Heart left ventricle (tissue), 13 donors: ENCODE results near the gene IL36B.

ENCODE experiments used
- POLR2A ChIP-seq, 2 donors: fragments of 450-650 bp; IDR thresholded peaks; one replicate each; pipeline ENCODE4 v1.6.1; 2017; ENCODE audit warnings: antibody characterized with exemption in 2 of 2, mild to moderate bottlenecking in 2 of 2, moderate library complexity in 2 of 2
- TF ChIP-seq, protein P1 (sequence below), 12 donors: fragments of 200-600 bp; sonication (generic) in 4 of 12; IDR thresholded peaks; one replicate each; pipeline versions ENCODE4 v1.5.0 to v1.8.0; 2018 to 2022; ENCODE audit warnings: antibody characterized with exemption in 12 of 12, mild to moderate bottlenecking in 5 of 12
- donor health status: ischemic (EF 13 %, LVEDD 7.1; RV severe dilation, severe dysfunction).
- donor health status: DM: no; HTN: yes; CAD: no.
- donor health status: DM: no; HTN: no; CAD: no.
- donor health status: ischemic (EF 25% LVEDD 6.9; RV normal size, moderate dysfunction).
- donor health status: ischemic (EF 25% LVEDD 5.7; RV mildly dilated, moderate dysfunction).
- donor health status: ischemic (EF 35%, LVEDD 5.7; RV mildly dilated, moderate dysfunction).
- donor health status: nonischemic (EF 11% LVEDD 7.7; RV severe dilation, severe dysfunction).
- donor health status: DM: yes; HTN: yes; CAD: no.
- donor health status: PGD.
- donor health status: ischemic (EF 29% LVEDD 5.4; RV normal size, mild dysfunction).
- donor health status: nonischemic (EF 23%, LVEDD 6.1; RV moderate dilation, normal function).

DNA sequence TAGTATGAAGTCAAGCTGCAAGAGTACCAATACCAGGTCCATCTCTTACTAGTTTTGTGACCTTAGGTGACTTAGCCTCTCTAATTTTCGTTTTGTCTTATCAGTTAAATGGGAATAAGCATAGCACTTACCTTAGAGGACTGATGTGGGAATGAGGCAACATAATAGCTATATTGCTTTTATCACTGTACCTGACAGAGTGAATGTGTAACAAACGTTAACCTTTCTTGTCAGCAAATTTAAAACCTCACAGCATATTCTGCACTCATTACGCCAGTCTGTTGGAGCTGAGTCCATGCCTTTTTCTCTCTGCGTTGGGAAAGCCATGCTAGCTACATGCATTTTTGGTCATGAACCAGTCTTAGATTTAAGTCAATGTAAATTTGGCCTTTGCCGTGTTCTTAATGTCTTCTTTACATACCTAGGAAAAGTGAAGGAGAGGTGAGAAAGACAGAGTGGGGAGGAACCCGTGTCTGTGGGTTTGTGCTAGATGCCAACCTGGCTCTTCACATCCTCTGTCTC lies at the start of gene IL36B:
- TF ChIP-seq, protein P1, sequence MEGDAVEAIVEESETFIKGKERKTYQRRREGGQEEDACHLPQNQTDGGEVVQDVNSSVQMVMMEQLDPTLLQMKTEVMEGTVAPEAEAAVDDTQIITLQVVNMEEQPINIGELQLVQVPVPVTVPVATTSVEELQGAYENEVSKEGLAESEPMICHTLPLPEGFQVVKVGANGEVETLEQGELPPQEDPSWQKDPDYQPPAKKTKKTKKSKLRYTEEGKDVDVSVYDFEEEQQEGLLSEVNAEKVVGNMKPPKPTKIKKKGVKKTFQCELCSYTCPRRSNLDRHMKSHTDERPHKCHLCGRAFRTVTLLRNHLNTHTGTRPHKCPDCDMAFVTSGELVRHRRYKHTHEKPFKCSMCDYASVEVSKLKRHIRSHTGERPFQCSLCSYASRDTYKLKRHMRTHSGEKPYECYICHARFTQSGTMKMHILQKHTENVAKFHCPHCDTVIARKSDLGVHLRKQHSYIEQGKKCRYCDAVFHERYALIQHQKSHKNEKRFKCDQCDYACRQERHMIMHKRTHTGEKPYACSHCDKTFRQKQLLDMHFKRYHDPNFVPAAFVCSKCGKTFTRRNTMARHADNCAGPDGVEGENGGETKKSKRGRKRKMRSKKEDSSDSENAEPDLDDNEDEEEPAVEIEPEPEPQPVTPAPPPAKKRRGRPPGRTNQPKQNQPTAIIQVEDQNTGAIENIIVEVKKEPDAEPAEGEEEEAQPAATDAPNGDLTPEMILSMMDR (IDR thresholded peaks at IDR 0.05) = no peak
- no peak for TF ChIP-seq POLR2A (IDR thresholded peaks at IDR 0.05)
